NCI-H2081 (cell line): Measurements from ENCODE around the gene CD4.
"Not testable (repeated sequence)": the region's sequence is repeated elsewhere in the genome, so short reads cannot be mapped to it uniquely, and the experiment has no call there.

ENCODE experiments used
- DNase-seq, 2 experiments: peaks; one replicate each; lab custom pipeline; 2025; lab: John Stamatoyannopoulos, UW

Gene CD4

DNA sequence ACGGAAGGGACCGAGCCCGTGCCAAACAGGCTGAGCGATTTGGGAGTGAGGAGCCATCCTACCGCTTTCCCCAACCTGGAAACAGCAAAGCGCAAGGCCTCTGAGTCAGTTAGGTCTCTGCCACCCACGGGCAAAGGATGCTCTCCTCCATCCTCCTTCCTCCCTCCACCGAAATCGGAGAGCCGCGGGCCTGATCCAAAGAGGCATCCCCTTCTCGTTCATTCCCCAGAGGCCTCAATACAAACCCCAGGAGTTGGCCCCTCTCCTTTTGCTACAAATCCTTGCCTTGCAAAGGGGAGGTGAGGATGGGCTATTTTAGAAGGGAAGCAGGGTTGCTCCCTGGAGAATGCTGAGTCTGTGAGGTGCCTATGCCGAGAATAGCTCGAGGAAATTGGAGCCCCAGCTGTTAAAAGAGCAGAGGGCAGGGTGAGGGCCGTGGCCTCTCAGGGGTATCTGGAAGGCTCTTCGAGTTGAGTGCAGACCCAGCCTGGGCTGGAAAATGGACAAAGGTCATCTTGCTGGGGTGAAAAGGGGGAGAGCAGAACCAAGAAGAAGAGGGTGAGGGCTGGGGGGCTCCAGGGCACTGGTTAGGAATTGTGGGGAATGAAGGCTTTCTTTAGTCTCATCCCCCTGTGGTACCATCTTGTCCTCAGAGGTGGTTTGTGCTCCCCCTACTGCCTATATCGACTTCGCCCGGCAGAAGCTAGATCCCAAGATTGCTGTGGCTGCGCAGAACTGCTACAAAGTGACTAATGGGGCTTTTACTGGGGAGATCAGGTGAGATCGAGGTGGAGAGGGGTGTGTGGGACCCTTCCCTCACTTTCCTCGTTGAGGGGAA is 79.1 kb downstream of the CD4 start:
- DNase-seq, result no peak

DNA sequence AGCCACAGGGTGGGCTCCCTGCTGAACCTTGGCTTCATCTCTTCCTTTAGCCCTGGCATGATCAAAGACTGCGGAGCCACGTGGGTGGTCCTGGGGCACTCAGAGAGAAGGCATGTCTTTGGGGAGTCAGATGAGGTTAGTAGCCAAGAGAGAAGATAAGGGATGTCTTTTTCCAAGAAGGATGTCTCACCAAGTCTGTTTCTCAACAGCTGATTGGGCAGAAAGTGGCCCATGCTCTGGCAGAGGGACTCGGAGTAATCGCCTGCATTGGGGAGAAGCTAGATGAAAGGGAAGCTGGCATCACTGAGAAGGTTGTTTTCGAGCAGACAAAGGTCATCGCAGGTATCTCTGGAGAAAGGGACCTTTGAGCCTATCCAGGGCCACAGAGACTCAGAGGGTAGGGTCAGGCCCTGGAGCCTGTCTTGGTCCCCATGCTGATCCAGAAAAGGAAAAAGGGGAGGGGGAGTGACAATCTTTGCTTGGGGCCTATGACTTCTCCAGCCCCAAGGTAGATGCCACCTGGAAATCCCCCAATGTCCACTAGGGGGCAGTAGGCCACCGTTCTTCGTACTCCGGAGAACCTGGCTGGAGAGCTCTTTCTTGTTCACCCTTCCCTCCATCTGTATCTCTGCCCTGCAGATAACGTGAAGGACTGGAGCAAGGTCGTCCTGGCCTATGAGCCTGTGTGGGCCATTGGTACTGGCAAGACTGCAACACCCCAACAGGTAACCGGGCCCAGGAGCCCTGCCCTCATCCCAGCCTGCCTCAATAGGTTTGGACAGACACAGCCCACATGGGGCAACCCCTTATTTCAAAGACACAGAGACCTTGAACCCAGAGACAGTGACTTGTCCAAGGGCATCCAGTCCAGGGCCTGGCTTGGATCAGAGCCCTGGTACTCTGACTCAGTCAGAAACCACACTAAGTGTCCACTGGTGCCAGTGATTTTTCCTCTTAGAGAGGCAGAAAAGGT is 80.0 kb downstream of the CD4 start:
- peak; percentile 70 to 75 for DNase-seq

- DNase-seq, result not testable (repeated sequence)
Observed at GRCh38 chr12:6870304-6870703, 81.0 kb downstream of the CD4 start.
